IPS-20b (cell line): Measurements from ENCODE around the gene SLC9C1.
A peak's percentile ranks its signal among the peaks of the same experiment; 100 is the strongest.
"Not testable (repeated sequence)": the region's sequence is repeated elsewhere in the genome, so short reads cannot be mapped to it uniquely, and the experiment has no call there.

Source experiments
- H3K27ac ChIP-seq: one replicate; pipeline ENCODE4 v1.5.1; 2013; ENCODE audit warnings: low read length
- H3K27me3 ChIP-seq: 2 replicates; pipeline ENCODE4 v1.6.1; 2013; ENCODE audit warnings: mild to moderate bottlenecking, low read length, inconsistent platforms; ENCODE audit not compliant: insufficient read depth
- H3K36me3 ChIP-seq: 2 replicates; pipeline ENCODE4 v1.6.1; 2013; ENCODE audit warnings: low read depth, mild to moderate bottlenecking, inconsistent platforms, low read length, moderate library complexity; ENCODE audit not compliant: insufficient read depth
- H3K4me1 ChIP-seq: 2 replicates; pipeline ENCODE4 v1.6.1; 2013; ENCODE audit warnings: mild to moderate bottlenecking, control low read depth, inconsistent platforms, low read length, moderate library complexity; ENCODE audit not compliant: insufficient read depth
- H3K4me3 ChIP-seq: 2 replicates; pipeline ENCODE4 v1.5.1; 2013; ENCODE audit warnings: mild to moderate bottlenecking, low read length, inconsistent platforms
- H3K9ac ChIP-seq: 2 replicates; pipeline ENCODE4 v1.6.1; 2013; ENCODE audit warnings: low read depth, mild to moderate bottlenecking, inconsistent platforms, low read length, moderate library complexity
- H3K9me3 ChIP-seq: 2 replicates; pipeline ENCODE4 v1.6.1; 2013; ENCODE audit warnings: mild to moderate bottlenecking, low read depth, low read length, inconsistent platforms; ENCODE audit not compliant: insufficient read depth

The SLC9C1 gene

DNA sequence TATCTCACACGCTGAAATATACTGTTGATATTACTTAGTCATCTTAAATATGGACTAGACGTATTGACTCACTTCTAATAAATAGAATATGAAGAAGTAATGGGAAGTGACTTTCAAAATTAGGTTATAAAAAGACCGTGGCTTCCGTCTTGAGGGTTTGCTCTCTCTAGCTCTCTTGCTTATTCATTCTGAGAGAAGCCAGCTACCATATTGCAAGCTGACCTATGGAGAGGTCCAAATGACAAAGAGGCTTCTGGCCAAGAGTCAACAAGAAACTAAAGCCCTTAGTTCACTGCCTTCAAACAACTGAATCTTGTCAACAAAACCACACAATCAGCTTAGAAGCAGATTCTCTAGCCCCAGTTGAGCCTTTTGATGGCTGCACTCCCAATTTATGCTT lies 46.1 kb downstream of the SLC9C1 start:
- no peak overlapping the region for H3K27ac ChIP-seq
- no peaks in the 10 kb centered on the region; the same call in 1 of the 2 replicates for H3K9me3 ChIP-seq
- H3K9ac ChIP-seq = no peak overlapping the region

GRCh38 chr3:112247350-112247749 lies 46.7 kb downstream of the SLC9C1 start:
- H3K9ac ChIP-seq = no peak overlapping the region
- no peaks in the 10 kb centered on the region for H3K4me1 ChIP-seq
- no peak overlapping the region for H3K27ac ChIP-seq
- no peaks in the 10 kb centered on the region for H3K36me3 ChIP-seq
- H3K9me3 ChIP-seq = no peaks in the 10 kb centered on the region; the same call in 1 of the 2 replicates
- H3K27me3 ChIP-seq = no peaks in the 10 kb centered on the region
- H3K4me3 ChIP-seq = no peak overlapping the region

More for the DNA sequence above, 46.1 kb downstream of the SLC9C1 start:
- Histone ChIP-seq H3K36me3 (no peaks in the 10 kb centered on the region), H3K4me3 (no peak overlapping the region), H3K4me1 (no peaks in the 10 kb centered on the region), H3K27me3 (no peaks in the 10 kb centered on the region)

- Histone ChIP-seq H3K27ac (no peak overlapping the region), H3K36me3 (no peaks in the 10 kb centered on the region), H3K4me3 (no peak overlapping the region), H3K9me3 (no peaks in the 10 kb centered on the region), H3K27me3 (no peaks in the 10 kb centered on the region), H3K9ac (no peak overlapping the region), H3K4me1 (no peaks in the 10 kb centered on the region)
These were observed 60.9 kb downstream of the SLC9C1 start for GRCh38 chr3:112233083-112233482.

GRCh38 chr3:112231727-112232126 lies 62.3 kb downstream of the SLC9C1 start:
- no peak overlapping the region for H3K27ac ChIP-seq
- H3K9ac ChIP-seq = no peak overlapping the region
- H3K4me1 ChIP-seq = no peaks in the 10 kb centered on the region
- no peaks in the 10 kb centered on the region for H3K27me3 ChIP-seq
- H3K9me3 ChIP-seq = no peaks in the 10 kb centered on the region
- no peaks in the 10 kb centered on the region for H3K36me3 ChIP-seq
- no peak overlapping the region for H3K4me3 ChIP-seq

GRCh38 chr3:112230033-112230432 lies 64.0 kb downstream of the SLC9C1 start:
- Histone ChIP-seq H3K27ac (no peak overlapping the region), H3K4me1 (no peaks in the 10 kb centered on the region), H3K27me3 (no peaks in the 10 kb centered on the region)

GRCh38 chr3:112228786-112229185 lies 65.2 kb downstream of the SLC9C1 start:
- Histone ChIP-seq H3K4me1 (no peaks in the 10 kb centered on the region), H3K27ac (no peak overlapping the region)

More at GRCh38 chr3:112230033-112230432, 64.0 kb downstream of the SLC9C1 start:
- Histone ChIP-seq H3K9me3 (no peaks in the 10 kb centered on the region; the same call in 1 of the 2 replicates), H3K9ac (no peak overlapping the region), H3K36me3 (no peaks in the 10 kb centered on the region), H3K4me3 (no peak overlapping the region)

DNA sequence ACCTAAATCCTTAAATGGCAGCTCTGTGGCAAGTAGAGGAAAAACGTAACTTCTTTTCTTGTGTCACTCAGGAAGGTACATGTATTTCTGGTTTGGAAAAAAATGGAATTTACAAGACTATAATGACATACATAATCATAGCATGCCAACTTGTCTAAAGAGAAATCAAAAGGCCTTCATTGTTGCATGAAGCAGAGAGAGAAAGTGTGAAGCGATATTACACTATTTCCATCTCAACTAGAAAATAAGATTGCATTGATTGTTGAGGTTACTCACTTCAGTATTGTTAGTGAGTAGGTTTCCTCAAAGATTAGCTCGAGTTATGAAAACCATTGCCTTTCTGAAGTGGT lies 93.7 kb downstream of the SLC9C1 start:
- Histone ChIP-seq H3K36me3 (no peaks in the 10 kb centered on the region), H3K4me3 (no peak overlapping the region), H3K4me1 (peaks cover 3% of the 10 kb centered on the region; the same call in 1 of the 2 replicates), H3K9me3 (no peaks in the 10 kb centered on the region), H3K27me3 (no peaks in the 10 kb centered on the region), H3K27ac (no peak overlapping the region), H3K9ac (no peak overlapping the region)

More at GRCh38 chr3:112228786-112229185, 65.2 kb downstream of the SLC9C1 start:
- no peaks in the 10 kb centered on the region; the same call in 1 of the 2 replicates for H3K9me3 ChIP-seq
- no peak overlapping the region for H3K4me3 ChIP-seq
- H3K9ac ChIP-seq = no peak overlapping the region
- no peaks in the 10 kb centered on the region for H3K36me3 ChIP-seq
- no peaks in the 10 kb centered on the region for H3K27me3 ChIP-seq

DNA sequence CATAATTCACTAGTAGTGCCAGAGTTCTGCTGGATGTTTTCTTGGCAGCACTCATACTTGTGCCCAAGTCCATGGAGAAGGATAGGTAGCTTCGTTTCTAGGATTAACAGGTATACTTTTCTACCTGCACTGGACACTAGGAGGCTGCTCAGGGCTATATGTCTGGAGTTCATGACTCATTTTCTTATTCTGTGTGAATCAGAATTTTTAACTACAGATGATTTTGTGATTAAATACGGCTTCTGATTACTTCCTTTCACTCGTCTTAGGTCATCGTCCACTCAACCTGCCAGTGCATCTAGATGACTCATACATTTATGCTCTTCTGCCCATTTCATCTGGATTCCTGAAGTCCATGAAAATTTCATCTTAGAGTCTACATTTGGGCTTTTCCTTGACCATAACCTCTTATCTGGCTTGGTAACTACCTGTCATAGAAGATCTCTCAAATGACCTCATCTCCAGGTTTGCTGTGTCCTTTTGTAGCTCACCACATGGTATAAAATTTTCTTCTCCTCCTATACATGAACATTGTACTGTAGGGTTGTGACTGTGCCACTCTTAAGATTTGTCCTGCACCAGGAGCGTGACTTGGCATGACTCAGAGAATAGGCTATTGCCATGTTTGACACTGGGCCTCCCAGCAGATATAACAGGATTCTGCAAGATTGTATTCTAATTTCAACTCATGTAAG lies 94.2 kb downstream of the SLC9C1 start:
- Histone ChIP-seq H3K9ac (no peak overlapping the region), H3K27me3 (no peaks in the 10 kb centered on the region), H3K9me3 (no peaks in the 10 kb centered on the region), H3K4me1 (peaks cover 3% of the 10 kb centered on the region; the same call in 1 of the 2 replicates), H3K4me3 (no peak overlapping the region), H3K36me3 (no peaks in the 10 kb centered on the region), H3K27ac (no peak overlapping the region)

DNA sequence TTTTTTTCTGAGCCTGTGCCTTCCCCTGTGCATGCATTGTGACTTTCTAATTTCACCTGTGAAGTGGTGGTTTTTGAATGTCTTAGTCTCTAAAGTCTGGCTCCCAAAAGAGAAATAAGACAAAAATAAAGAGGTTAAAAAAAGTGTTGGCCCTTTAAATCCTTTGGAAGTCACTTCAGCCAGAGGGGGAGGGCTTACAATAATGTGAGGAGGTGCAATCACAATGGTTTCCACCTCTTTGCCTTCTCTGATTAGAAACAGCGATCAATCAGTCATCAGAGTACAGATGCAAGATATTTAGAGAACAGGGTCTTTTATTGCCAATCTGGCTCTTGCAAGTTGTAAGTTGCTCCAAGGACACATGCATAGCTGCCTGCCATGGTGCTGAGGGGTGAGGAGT lies 96.9 kb downstream of the SLC9C1 start:
- Histone ChIP-seq H3K4me3 (no peak overlapping the region), H3K27me3 (no peaks in the 10 kb centered on the region), H3K9me3 (no peaks in the 10 kb centered on the region), H3K9ac (peak overlapping the region; percentile 16; the same call in 1 of the 2 replicates), H3K27ac (no peak overlapping the region), H3K4me1 (peaks cover 3% of the 10 kb centered on the region; the same call in 1 of the 2 replicates), H3K36me3 (no peaks in the 10 kb centered on the region)

- H3K4me1 ChIP-seq = no peaks in the 10 kb centered on the region
- H3K4me3 ChIP-seq = no peak overlapping the region
- no peaks in the 10 kb centered on the region for H3K9me3 ChIP-seq
- H3K9ac ChIP-seq = no peak overlapping the region
- H3K27me3 ChIP-seq = peaks cover 13% of the 10 kb centered on the region; the same call in 1 of the 2 replicates
- no peak overlapping the region for H3K27ac ChIP-seq
- no peaks in the 10 kb centered on the region for H3K36me3 ChIP-seq
These were observed 106.7 kb downstream of the SLC9C1 start for GRCh38 chr3:112187300-112187699.

GRCh38 chr3:112185423-112186035 lies 108.5 kb downstream of the SLC9C1 start:
- H3K4me1 ChIP-seq, H3K36me3 ChIP-seq, H3K9me3 ChIP-seq, H3K27ac ChIP-seq, H3K9ac ChIP-seq: not testable (repeated sequence)
- H3K4me3 ChIP-seq = peak overlapping the region; percentile 63
- H3K27me3 ChIP-seq = peaks cover 13% of the 10 kb centered on the region; the same call in 1 of the 2 replicates

DNA sequence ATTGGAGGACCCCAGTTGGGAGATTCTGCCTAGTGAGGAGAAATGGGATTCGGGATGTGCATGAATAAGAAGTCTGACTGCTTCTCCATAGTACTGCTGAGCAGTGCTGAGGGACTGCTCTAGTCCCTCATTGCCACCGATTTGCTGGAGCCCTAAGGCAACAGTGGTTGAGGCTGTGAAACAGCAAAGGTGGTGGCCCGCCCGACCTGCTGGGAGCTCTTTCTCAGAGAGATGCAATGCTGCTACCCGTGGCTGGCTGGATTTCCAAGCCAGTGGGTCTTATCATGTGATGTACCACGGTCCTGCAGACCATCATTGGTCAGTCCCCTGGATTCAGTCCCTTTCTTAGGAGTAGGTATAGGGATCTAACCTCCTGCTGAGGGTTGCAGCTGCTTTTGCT lies 118.4 kb downstream of the SLC9C1 start:
- H3K9me3 ChIP-seq = no peaks in the 10 kb centered on the region
- no peak overlapping the region for H3K4me3 ChIP-seq
- no peak overlapping the region for H3K9ac ChIP-seq
- no peaks in the 10 kb centered on the region for H3K4me1 ChIP-seq
- H3K36me3 ChIP-seq = no peaks in the 10 kb centered on the region
- H3K27ac ChIP-seq = no peak overlapping the region
- no peaks in the 10 kb centered on the region for H3K27me3 ChIP-seq
